GM21423 (cell line): Measurements from ENCODE around the gene DEXI.
"Not testable (repeated sequence)": the region's sequence is repeated elsewhere in the genome, so short reads cannot be mapped to it uniquely, and the experiment has no call there.

Experiments used
- ATAC-seq: cut with Tn5 transposase; IDR thresholded peaks from one replicate; pipeline ENCODE4 v1.9.1; 2021; ENCODE audit warnings: mild to moderate bottlenecking, moderate library complexity; ENCODE audit not compliant: unreplicated experiment

The DEXI gene

GRCh38 chr16:10929097-10929496 lies 13.2 kb downstream of the DEXI start:
- ATAC-seq, result not testable (repeated sequence)

GRCh38 chr16:10927497-10928112 lies 14.7 kb downstream of the DEXI start:
- ATAC-seq, result no peak

- no peak for ATAC-seq
These were observed 15.4 kb downstream of the DEXI start for GRCh38 chr16:10926867-10927266.

- no peak for ATAC-seq
These were observed 16.2 kb downstream of the DEXI start for GRCh38 chr16:10926094-10926493.

GRCh38 chr16:10925285-10925684 lies 17.0 kb downstream of the DEXI start:
- ATAC-seq, result not testable (repeated sequence)

GRCh38 chr16:10923650-10924214 lies 18.5 kb downstream of the DEXI start:
- ATAC-seq, result no peak

GRCh38 chr16:10923146-10923649 lies 19.1 kb downstream of the DEXI start:
- ATAC-seq, result no peak

- no peak for ATAC-seq
These were observed 19.7 kb downstream of the DEXI start for GRCh38 chr16:10922328-10923145.

GRCh38 chr16:10921536-10922327 lies 20.5 kb downstream of the DEXI start:
- no peak for ATAC-seq

- ATAC-seq, result no peak
These were observed 21.4 kb downstream of the DEXI start for GRCh38 chr16:10920726-10921427.

GRCh38 chr16:10919003-10919351 lies 23.3 kb downstream of the DEXI start:
- ATAC-seq, result no peak

GRCh38 chr16:10918294-10919002 lies 23.8 kb downstream of the DEXI start:
- ATAC-seq, result peak; percentile 65

- ATAC-seq, result no peak
These were observed 25.7 kb downstream of the DEXI start for GRCh38 chr16:10916534-10916933.

- ATAC-seq, result no peak
These were observed 31.0 kb downstream of the DEXI start for GRCh38 chr16:10911267-10911666.

GRCh38 chr16:10907757-10908045 lies 34.6 kb downstream of the DEXI start:
- no peak for ATAC-seq

- no peak for ATAC-seq
These were observed 35.1 kb downstream of the DEXI start for GRCh38 chr16:10906914-10907756.

GRCh38 chr16:10906482-10906881 lies 35.8 kb downstream of the DEXI start:
- ATAC-seq, result no peak

GRCh38 chr16:10902999-10903398 lies 39.3 kb downstream of the DEXI start:
- no peak for ATAC-seq

- ATAC-seq, result peak; percentile 67
These were observed 45.1 kb downstream of the DEXI start for GRCh38 chr16:10897134-10897533.
